HFFc6 (cell line): Measurements from ENCODE around the gene CAPS2. TPM values are rescaled to one million over a fixed set of nuclear protein-coding genes. Genes with fewer than 3 reads are reported as not detected.

Experiments used
- DNase-seq: peaks from one replicate; pipeline ENCODE4 v3.0.0-alpha.2; 2018
- H3K27ac Mint-ChIP-seq: 2 replicates; pipeline ENCODE4 v1.8.0; 2020; ENCODE audit warnings: mild to moderate bottlenecking, mixed read lengths
- H3K27me3 Mint-ChIP-seq: 2 replicates; pipeline ENCODE4 v1.8.0; 2021; ENCODE audit warnings: mild to moderate bottlenecking, moderate library complexity, mixed read lengths; ENCODE audit not compliant: insufficient read depth
- H3K36me3 Mint-ChIP-seq: 2 replicates; pipeline ENCODE4 v1.8.0; 2021; ENCODE audit warnings: low read depth, mixed read lengths
- H3K4me1 Mint-ChIP-seq: 2 replicates; pipeline ENCODE4 v1.8.0; 2020; ENCODE audit warnings: low read depth, mixed read lengths
- H3K4me3 Mint-ChIP-seq: 2 replicates; pipeline ENCODE4 v1.8.0; 2020; ENCODE audit warnings: mild to moderate bottlenecking, moderate library complexity, mixed read lengths
- H3K9me3 Mint-ChIP-seq: 2 replicates; pipeline ENCODE4 v1.8.0; 2020; ENCODE audit warnings: mild to moderate bottlenecking, mixed read lengths
- total RNA-seq, 6 experiments: library from RNA; stranded (reverse); fragmentation: NEBNext Ultra II Directional; extraction: Animal tissue kit (Norgen Biotek cat#: 25700); gene quantifications; 2 replicates in 1 of 6; 3 replicates in 5 of 6; pipeline ENCODE4 v1.2.3, GENCODE V29; 2021
- TF ChIP-seq, protein P1 (sequence below): fragments of 200-600 bp; sonication (generic); IDR thresholded peaks from 2 replicates; pipeline ENCODE4 v1.5.0; 2021; ENCODE audit warnings: antibody characterized with exemption, mild to moderate bottlenecking

The CAPS2 gene
- total RNA-seq, 6 experiments from 2014 or later, result 2.0 to 3.3 (median 2.3) TPM

DNA sequence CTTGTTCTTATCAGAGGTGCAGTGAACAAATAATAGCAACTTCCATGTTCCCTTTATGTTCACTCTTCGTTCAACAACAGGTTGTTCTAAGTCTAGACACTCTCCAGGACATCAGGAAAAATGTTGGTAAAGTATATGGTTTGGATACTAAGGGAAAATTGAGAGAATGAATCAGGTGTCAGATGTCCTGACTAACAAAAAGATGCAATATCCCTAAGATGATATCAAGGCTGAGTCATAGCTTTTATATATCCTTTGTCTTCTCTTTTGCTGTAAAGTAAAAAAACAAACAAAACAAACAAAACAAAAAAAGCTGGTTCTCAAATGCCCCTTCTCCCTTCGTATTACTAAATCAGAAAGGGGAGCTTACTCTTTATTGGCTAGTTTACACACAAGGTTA lies 15.4 kb upstream of the CAPS2 start:
- Mint-ChIP-seq H3K36me3 (0 out of 2 replicates have a peak, but pooled peaks cover 5% of the 10 kb centered on the region), H3K9me3 (no peaks in the 10 kb centered on the region), H3K27me3 (no peaks in the 10 kb centered on the region), H3K4me3 (no peak overlapping the region), H3K4me1 (peaks cover 13% of the 10 kb centered on the region), H3K27ac (no peak overlapping the region)
- DNase-seq, result no peak
- TF ChIP-seq, protein P1, sequence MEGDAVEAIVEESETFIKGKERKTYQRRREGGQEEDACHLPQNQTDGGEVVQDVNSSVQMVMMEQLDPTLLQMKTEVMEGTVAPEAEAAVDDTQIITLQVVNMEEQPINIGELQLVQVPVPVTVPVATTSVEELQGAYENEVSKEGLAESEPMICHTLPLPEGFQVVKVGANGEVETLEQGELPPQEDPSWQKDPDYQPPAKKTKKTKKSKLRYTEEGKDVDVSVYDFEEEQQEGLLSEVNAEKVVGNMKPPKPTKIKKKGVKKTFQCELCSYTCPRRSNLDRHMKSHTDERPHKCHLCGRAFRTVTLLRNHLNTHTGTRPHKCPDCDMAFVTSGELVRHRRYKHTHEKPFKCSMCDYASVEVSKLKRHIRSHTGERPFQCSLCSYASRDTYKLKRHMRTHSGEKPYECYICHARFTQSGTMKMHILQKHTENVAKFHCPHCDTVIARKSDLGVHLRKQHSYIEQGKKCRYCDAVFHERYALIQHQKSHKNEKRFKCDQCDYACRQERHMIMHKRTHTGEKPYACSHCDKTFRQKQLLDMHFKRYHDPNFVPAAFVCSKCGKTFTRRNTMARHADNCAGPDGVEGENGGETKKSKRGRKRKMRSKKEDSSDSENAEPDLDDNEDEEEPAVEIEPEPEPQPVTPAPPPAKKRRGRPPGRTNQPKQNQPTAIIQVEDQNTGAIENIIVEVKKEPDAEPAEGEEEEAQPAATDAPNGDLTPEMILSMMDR, result no peak

DNA sequence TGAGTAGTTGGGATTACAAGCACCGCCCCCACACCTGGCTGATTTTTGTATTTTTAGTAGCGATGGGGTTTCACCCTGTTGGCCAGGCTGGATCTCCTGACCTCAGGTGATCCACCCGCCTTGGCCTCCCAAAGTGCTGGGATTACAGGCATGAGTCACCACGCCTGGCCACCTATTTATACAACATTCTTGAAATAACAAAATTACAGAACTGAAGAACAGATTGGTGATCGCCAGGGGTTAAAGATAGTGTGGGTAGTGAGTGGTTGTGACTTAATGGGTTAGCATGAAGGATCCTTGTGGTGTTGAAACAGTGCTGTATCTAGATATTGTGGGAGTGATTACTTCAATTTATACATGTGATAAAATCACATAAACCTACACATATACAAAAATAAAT lies 11.7 kb upstream of the CAPS2 start:
- Mint-ChIP-seq H3K9me3 (no peaks in the 10 kb centered on the region), H3K4me3 (no peak overlapping the region), H3K4me1 (peaks cover 13% of the 10 kb centered on the region), H3K27me3 (no peaks in the 10 kb centered on the region), H3K27ac (no peak overlapping the region), H3K36me3 (0 out of 2 replicates have a peak, but pooled peaks cover 5% of the 10 kb centered on the region)
- no peak for DNase-seq
- TF ChIP-seq, protein P1, result no peak

DNA sequence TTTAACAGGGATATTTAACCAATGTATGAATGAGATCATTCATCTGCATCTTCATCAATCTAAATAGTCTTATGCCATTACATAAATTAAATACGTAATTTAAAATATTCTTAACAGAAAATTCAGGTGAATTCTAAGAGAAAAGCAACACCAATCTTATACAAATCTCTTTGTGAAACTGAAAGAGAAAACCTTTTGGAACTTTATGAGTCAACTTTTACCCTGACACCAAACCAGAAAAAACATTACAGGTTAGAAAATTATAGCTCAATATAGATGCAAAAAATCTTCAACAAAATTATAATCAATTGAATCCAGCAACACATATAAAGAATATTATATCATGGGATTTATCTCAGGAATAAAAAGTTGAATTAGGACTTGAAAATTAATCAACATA lies 7.8 kb upstream of the CAPS2 start:
- TF ChIP-seq, protein P1, result no peak
- no peaks in the 10 kb centered on the region for H3K27me3 Mint-ChIP-seq
- 0 out of 2 replicates have a peak, but pooled peaks cover 5% of the 10 kb centered on the region for H3K36me3 Mint-ChIP-seq
- DNase-seq, result no peak
- H3K9me3 Mint-ChIP-seq, result no peaks in the 10 kb centered on the region
- no peak overlapping the region for H3K27ac Mint-ChIP-seq
- H3K4me3 Mint-ChIP-seq, result no peak overlapping the region
- peaks cover 25% of the 10 kb centered on the region for H3K4me1 Mint-ChIP-seq

DNA sequence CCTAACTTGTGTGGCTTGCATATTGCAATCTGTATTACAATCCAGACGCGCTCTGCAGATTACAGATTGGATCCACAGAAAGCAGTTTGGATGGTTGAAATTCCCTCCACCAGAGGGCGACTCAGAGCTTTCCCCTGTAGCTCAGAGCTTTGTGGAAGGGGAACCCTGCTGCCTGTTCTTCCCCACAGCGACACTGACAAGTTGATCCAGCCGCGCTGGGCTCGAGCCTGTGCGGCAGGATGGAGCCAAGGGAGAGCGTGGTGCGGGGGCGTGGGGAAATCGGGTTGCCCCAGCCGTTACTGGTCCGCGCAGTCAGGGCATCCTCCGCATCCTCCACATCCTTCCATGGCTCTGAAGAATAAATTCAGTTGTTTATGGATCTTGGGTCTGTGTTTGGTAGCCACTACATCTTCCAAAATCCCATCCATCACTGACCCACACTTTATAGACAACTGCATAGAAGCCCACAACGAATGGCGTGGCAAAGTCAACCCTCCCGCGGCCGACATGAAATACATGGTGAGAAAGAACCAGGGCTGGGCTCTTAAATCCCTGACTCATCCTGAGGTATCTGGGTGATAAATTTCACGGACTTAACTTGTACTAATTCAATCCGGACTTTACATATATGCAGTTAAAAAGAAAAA lies 4.4 kb upstream of the CAPS2 start, which contains the start of gene GLIPR1L1:
TSS of gene GLIPR1L1 (plus strand) at position 287 of the 647 bp plus-strand sequence. CDS start at position 346, 59 bp downstream.
- Mint-ChIP-seq H3K27ac (peak within 1 kb of the TSS; percentile 96), H3K27me3 (no peaks in the 10 kb centered on the region)
- TF ChIP-seq, protein P1, result peak; percentile 99

DNA sequence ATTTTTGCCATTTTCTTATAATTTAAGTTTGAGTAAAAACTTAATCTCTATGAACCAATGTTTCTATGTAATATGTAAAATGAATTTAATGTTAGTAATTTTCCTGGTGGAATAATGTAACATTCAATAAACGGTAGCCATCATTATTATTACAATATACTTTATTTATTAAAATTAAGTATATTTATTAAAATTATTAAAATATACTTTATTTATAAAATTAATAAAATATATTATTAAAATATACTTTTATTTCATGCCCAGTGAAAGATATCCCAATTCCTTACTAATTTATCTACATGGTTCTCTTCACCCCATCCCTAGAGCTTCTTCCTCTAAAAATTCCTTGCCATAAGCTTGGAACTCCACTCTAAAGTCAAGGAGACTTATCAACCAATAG lies 2.5 kb downstream of the CAPS2 start:
- H3K27me3 Mint-ChIP-seq, result no peaks in the 10 kb centered on the region
- no peak overlapping the region for H3K4me3 Mint-ChIP-seq
- no peaks in the 10 kb centered on the region for H3K36me3 Mint-ChIP-seq
- no peak overlapping the region for H3K27ac Mint-ChIP-seq
- TF ChIP-seq, protein P1, result no peak
- DNase-seq, result no peak
- H3K9me3 Mint-ChIP-seq, result no peaks in the 10 kb centered on the region
- H3K4me1 Mint-ChIP-seq, result peaks cover 18% of the 10 kb centered on the region

More for the DNA sequence above, 4.4 kb upstream of the CAPS2 start, which contains the start of gene GLIPR1L1:
- Mint-ChIP-seq H3K9me3 (no peaks in the 10 kb centered on the region), H3K4me3 (peak within 1 kb of the TSS; percentile 94), H3K36me3 (no peaks in the 10 kb centered on the region), H3K4me1 (peaks cover 26% of the 10 kb centered on the region)
- peak; percentile 90 for DNase-seq
